HG03571 (cell line): ENCODE data around the gene PDE6C.

ENCODE experiments used
- ATAC-seq: cut with Tn5 transposase; IDR thresholded peaks from one replicate; pipeline ENCODE4 v1.9.1; 2021; ENCODE audit not compliant: unreplicated experiment

The PDE6C gene

GRCh38 chr10:93701866-93702209, 89.5 kb downstream of the PDE6C start:
- peak; percentile 23 for ATAC-seq

DNA sequence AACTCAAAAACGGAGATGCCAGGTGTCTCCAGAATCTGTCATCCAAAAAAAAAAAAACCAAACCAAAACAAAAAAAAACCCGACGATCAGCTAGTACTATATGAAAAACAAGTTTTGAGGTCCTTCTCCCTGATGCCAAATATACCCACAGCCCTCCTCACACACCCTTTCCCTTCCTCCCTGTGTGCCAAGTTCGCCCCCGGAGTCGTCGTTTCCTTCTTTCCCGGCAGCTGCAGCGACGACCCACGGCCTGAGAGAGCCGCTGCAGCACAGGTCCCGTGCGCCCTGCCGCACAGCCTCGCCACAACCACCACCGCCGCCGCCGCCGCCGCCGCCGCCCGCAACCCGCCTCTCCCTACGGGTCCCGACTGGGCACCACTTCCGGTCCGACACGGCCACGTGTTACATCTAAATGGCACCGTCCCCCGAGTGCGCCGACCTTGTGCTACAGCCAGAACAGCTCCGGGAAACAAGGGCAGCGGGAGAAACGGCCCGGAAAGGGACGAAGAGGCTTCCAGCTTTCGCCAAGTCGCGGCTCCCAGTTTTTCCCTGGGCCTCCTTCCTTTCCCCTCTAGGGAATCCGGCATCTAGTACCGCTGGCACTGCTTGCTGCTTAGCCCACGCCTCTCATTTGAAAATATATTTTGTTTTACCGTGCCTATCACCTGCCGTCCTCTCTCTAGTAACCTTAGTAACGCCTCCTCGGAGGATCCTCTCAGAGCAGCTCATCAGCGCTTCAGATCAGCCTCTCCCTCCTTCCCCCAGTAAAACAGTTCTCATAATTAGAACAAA, 90.1 kb downstream of the PDE6C start, which contains the start of gene FRA10AC1:
Gene FRA10AC1, minus strand, starts transcription at position 383 of the 792 bp plus-strand sequence. CDS start 2,486 bp downstream, outside the sequence.
- peak; percentile 78 for ATAC-seq

DNA sequence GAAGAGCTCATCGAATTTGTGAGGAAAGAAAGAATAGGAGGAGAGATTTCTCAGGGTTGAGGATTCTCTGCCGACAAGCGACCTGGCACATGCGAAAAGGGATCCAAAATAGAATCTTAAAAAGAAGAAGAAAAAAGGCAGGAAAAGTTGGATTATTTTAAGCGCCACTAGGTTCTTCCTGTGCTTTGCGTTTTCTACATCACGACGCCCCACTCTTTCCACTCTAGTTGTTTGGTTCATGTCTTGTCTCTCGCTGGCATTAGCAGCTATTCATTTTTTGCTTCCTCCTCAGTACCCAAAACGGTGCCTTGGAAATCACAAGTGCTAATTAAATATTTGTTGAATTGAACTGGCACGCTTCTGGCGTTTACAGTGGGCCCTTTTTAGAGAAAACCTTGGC, 90.7 kb downstream of the PDE6C start:
- ATAC-seq = peak; percentile 6

GRCh38 chr10:93703841-93704240, 91.5 kb downstream of the PDE6C start:
- ATAC-seq = no peak

DNA sequence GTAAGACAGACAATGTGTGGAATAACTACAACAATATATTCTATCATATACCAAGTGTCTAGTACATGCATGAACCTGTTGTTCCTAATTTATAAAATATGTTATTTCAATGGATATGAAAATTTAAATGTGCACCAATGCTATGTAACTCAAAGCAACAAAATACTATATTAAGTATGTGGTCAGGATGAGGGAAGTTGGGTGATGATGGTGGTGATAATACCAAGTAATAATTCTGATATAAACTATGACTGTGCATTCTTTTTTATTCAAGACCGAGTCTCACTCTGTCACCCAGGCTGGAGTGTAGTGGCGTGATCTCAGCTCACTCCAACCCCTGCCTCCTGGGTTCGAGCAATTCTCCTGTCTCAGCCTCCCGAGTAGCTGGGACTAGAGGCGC, 92.1 kb downstream of the PDE6C start:
- ATAC-seq = no peak

DNA sequence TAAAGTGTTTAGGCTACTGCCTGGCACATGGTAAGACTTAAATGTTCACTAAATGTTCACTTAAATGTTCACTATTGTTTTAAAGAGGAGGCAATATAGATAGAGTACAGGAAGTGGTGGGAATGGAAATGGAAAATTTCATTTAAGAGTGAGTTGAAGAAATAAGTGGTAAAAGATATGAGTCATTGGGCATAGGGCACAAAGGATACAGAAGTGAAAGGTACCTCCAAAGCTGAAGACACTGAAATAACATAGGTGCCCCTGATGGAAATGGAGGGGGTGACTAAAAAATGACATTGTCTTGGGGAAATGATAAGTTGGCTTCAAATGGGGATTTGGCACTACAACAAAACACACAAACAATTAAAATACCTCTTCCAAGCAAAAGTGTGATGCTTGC, 95.3 kb downstream of the PDE6C start:
- no peak for ATAC-seq

GRCh38 chr10:93710333-93710909, 98.1 kb downstream of the PDE6C start:
- no peak for ATAC-seq

GRCh38 chr10:93711891-93712290, 99.6 kb downstream of the PDE6C start:
- ATAC-seq = no peak

GRCh38 chr10:93712593-93712992, 100.3 kb downstream of the PDE6C start:
- ATAC-seq = no peak

DNA sequence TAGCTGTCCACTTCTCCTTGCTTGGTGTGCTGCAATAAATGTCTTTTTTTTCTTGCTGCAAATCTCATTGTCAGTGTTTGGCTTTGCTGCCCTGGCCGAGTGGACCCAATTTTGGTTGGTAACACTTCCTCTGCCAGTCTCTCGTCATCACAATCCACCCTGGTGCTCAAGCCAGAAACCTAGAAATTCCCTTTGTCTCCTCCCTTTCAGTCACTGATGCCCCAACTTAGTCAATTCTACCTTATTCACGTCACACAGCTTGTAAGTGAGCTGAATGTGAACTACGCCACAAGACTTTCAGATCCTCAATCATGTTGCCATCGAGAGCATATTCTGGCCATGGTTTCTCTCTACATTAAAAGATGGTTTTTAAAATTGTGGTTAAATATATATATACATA, 103.0 kb downstream of the PDE6C start:
- ATAC-seq = peak; percentile 90
